IMR-90 (cell line): ENCODE data around the gene C3orf18. TPM values are rescaled to one million over a fixed set of nuclear protein-coding genes. Genes with fewer than 3 reads are reported as not detected.

Source experiments
- ATAC-seq: fragments of 200-7000 bp; cut with Tn5 transposase; 2 replicates; pipeline ENCODE4 v1.9.1; 2020; ENCODE audit warnings: low read depth, mild to moderate bottlenecking, moderate library complexity
- BruUV-seq: library from RNA; stranded (reverse); fragments of 400-500 nt; replicated peaks from 2 replicates; lab custom pipeline; 2021; lab: Mats Ljungman, UMichigan
- CTCF ChIA-PET: fragments of 300-600 bp; formaldehyde crosslinking; extraction: SDS; loops from one replicate; lab custom pipeline; 2021; ENCODE audit warnings: antibody characterized with exemption; lab: Yijun Ruan, JAX
- POLR2A ChIA-PET: fragments of 300-600 bp; sonication (Branson Sonifier 250); formaldehyde crosslinking; loops from one replicate; lab custom pipeline; 2022; ENCODE audit warnings: antibody characterized with exemption; ENCODE audit not compliant: unreplicated experiment; lab: Charles Lee
- DNase-seq: peaks from one replicate; pipeline ENCODE4 v3.0.0; 2013
- H2AFZ ChIP-seq: replicated peaks from 2 replicates; pipeline ENCODE3; 2013; ENCODE audit warnings: low read length, mild to moderate bottlenecking; ENCODE audit not compliant: poor library complexity
- H2AK5ac ChIP-seq: 2 replicates; pipeline ENCODE4 v1.6.1; 2013; ENCODE audit warnings: low read depth, low read length, inconsistent platforms
- H2AK9ac ChIP-seq: replicated peaks from 2 replicates; pipeline ENCODE3; 2013; ENCODE audit warnings: mild to moderate bottlenecking, low read depth, low read length, moderate library complexity; ENCODE audit not compliant: poor library complexity
- H2BK120ac ChIP-seq: 2 replicates; pipeline ENCODE4 v1.6.1; 2013; ENCODE audit warnings: low read depth, low read length, inconsistent platforms
- H2BK15ac ChIP-seq: 3 replicates; pipeline ENCODE4 v1.6.1; 2013; ENCODE audit warnings: low read depth, low read length, inconsistent platforms
- H2BK20ac ChIP-seq: 2 replicates; pipeline ENCODE4 v1.6.1; 2013; ENCODE audit warnings: low read depth, mild to moderate bottlenecking, inconsistent platforms, low read length, moderate library complexity
- H2BK5ac ChIP-seq: 2 replicates; pipeline ENCODE4 v1.6.1; 2013; ENCODE audit warnings: mild to moderate bottlenecking, low read depth, low read length, inconsistent platforms; ENCODE audit not compliant: poor library complexity, severe bottlenecking
- H3K14ac ChIP-seq: replicated peaks from 2 replicates; pipeline ENCODE4 v1.6.1; 2013; ENCODE audit warnings: low read depth, low read length, inconsistent platforms
- H3K18ac ChIP-seq: 2 replicates; pipeline ENCODE4 v1.6.1; 2013; ENCODE audit warnings: low read depth, low read length, control low read depth
- H3K23ac ChIP-seq: 2 replicates; pipeline ENCODE4 v1.6.1; 2013; ENCODE audit warnings: low read depth, low read length, inconsistent platforms
- H3K27ac ChIP-seq: 2 replicates; pipeline ENCODE4 v1.5.1; 2013; ENCODE audit warnings: mild to moderate bottlenecking, control low read depth, low read length; ENCODE audit not compliant: insufficient read depth
- H3K27me3 ChIP-seq: 2 replicates; pipeline ENCODE4 v1.6.1; 2013; ENCODE audit warnings: low read length; ENCODE audit not compliant: control insufficient read depth, insufficient read depth
- H3K36me3 ChIP-seq: 2 replicates; pipeline ENCODE4 v1.6.1; 2013; ENCODE audit warnings: low read length, mixed read lengths; ENCODE audit not compliant: control insufficient read depth, insufficient read depth
- H3K4ac ChIP-seq: 2 replicates; pipeline ENCODE4 v1.6.1; 2013; ENCODE audit warnings: low read depth, low read length, inconsistent platforms
- H3K4me1 ChIP-seq: 2 replicates; pipeline ENCODE4 v1.6.1; 2013; ENCODE audit warnings: low read length, mixed read lengths; ENCODE audit not compliant: control insufficient read depth, insufficient read depth
- H3K4me2 ChIP-seq: 2 replicates; pipeline ENCODE4 v1.6.1; 2013; ENCODE audit warnings: low read depth, mild to moderate bottlenecking, control low read depth, low read length, moderate library complexity
- H3K4me3 ChIP-seq: 2 replicates; pipeline ENCODE4 v1.5.1; 2013; ENCODE audit warnings: low read depth, mild to moderate bottlenecking, control low read depth, low read length, moderate library complexity; ENCODE audit not compliant: insufficient read depth
- H3K56ac ChIP-seq: 2 replicates; pipeline ENCODE4 v1.6.1; 2013; ENCODE audit warnings: low read length, inconsistent platforms; ENCODE audit not compliant: insufficient read depth; ENCODE audit errors: extremely low read depth
- H3K79me1 ChIP-seq, 2 experiments: 2 replicates each; pipeline ENCODE4 v1.6.1; 2013; ENCODE audit warnings: low read length in 2 of 2, inconsistent platforms in 1 of 2, low read depth in 1 of 2
- H3K9ac ChIP-seq: 2 replicates; pipeline ENCODE4 v1.6.1; 2013; ENCODE audit warnings: low read depth, low read length, control low read depth
- H3K9me1 ChIP-seq: 2 replicates; pipeline ENCODE4 v1.6.1; 2013; ENCODE audit warnings: low read length, inconsistent platforms; ENCODE audit not compliant: insufficient read depth
- H3K9me3 ChIP-seq: 2 replicates; pipeline ENCODE4 v1.6.1; 2013; ENCODE audit warnings: low read length; ENCODE audit not compliant: control insufficient read depth, insufficient read depth
- H4K20me1 ChIP-seq: 2 replicates; pipeline ENCODE4 v1.6.1; 2013; ENCODE audit warnings: low read length, inconsistent platforms; ENCODE audit not compliant: insufficient read depth
- H4K5ac ChIP-seq: 2 replicates; pipeline ENCODE4 v1.6.1; 2013; ENCODE audit warnings: mild to moderate bottlenecking, low read depth, low read length, control low read depth
- H4K8ac ChIP-seq, 2 experiments: 2 replicates each; pipeline ENCODE4 v1.6.1; 2013; ENCODE audit warnings: low read depth in 2 of 2, low read length in 2 of 2, control low read depth in 1 of 2, inconsistent platforms in 1 of 2
- H4K91ac ChIP-seq: 2 replicates; pipeline ENCODE4 v1.6.1; 2013; ENCODE audit warnings: low read depth, low read length, inconsistent platforms; ENCODE audit not compliant: insufficient read depth
- CTCF ChIP-seq: conservative IDR thresholded peaks from 2 replicates; pipeline ENCODE4 v1.5.1; 2012; ENCODE audit warnings: mild to moderate bottlenecking, low read depth, low read length, improper control_type of control experiment
- MAFK ChIP-seq: IDR thresholded peaks from 2 replicates; pipeline ENCODE4 v1.6.1; 2012; ENCODE audit warnings: low read depth, low read length, improper control_type of control experiment
- RAD21 ChIP-seq: IDR thresholded peaks from 2 replicates; pipeline ENCODE4 v1.6.1; 2012; ENCODE audit warnings: low read length, improper control_type of control experiment
- SMC3 ChIP-seq: fragments of 150-350 bp; IDR thresholded peaks from 2 replicates; pipeline ENCODE4 v1.6.1; 2016; ENCODE audit warnings: low read depth, mild to moderate bottlenecking, antibody characterized with exemption, low read length, moderate library complexity
- WGBS, 2 experiments: methylation state at CpG; one replicate each; pipeline versions ENCODE4 v1.1.5 to v1.1.7; 2013; ENCODE audit warnings: missing lambda C conversion rate in 2 of 2; ENCODE audit not compliant: insufficient read length in 1 of 2; ENCODE audit errors: extremely low coverage in 2 of 2; 5-methylcytosine and 5-hydroxymethylcytosine counted together
- dilution Hi-C: fragments of 300-500 bp; cut with HindIII; formaldehyde crosslinking; loops from one replicate; pipeline ENCODE4 v1.14.3; 2018; ENCODE audit warnings: low sequenced_read_pairs; ENCODE audit not compliant: unreplicated experiment
- in situ Hi-C: fragments of 300-500 bp; cut with MboI; formaldehyde crosslinking; loops from 3 replicates; pipeline ENCODE4 v1.14.3; 2019; ENCODE audit warnings: low sequenced_read_pairs, inconsistent platforms, mixed read lengths
- intact Hi-C: fragments of 100-400 bp; cut with micrococcal nuclease; formaldehyde crosslinking; loops from 2 replicates; pipeline ENCODE4 v1.10.0; 2022
- polyA plus RNA-seq, 3 experiments: library from polyadenylated mRNA; depleted of rRNA; stranded (reverse); fragments of >200 nt; gene quantifications; 2 replicates each; pipeline ENCODE4 v1.2.3, GENCODE V29; 2012; ENCODE audit warnings: low replicate concordance in 1 of 3
- total RNA-seq: library from RNA; depleted of rRNA; stranded (reverse); fragments of >200 nt; gene quantifications from 2 replicates; pipeline ENCODE4 v1.2.3, GENCODE V29; 2012

Gene C3orf18
- total and polyA plus RNA-seq, 2 of the 4 experiments (the other 2 are of a cell fraction) = 6.8 to 10.6 TPM

- Histone ChIP-seq H3K4me1 (peaks cover 5% of the 10 kb centered on the region), H2BK20ac (no peak overlapping the region), H3K14ac (no peak overlapping the region), H4K91ac (no peak overlapping the region), H2AK5ac (peak overlapping the region; percentile 68; the same call in 1 of the 2 replicates), H3K23ac (no peak overlapping the region), H2AK9ac (peak overlapping the region; percentile 91), H3K4me3 (no peak overlapping the region), H3K4ac (no peak overlapping the region), H4K5ac (no peak overlapping the region), H3K18ac (no peak overlapping the region), H3K27ac (no peak overlapping the region), H3K36me3 (peaks cover 17% of the 10 kb centered on the region; the same call in 1 of the 2 replicates), H3K9ac (no peak overlapping the region), H3K56ac (no peak overlapping the region), H4K8ac (no peak overlapping the region), H3K27me3 (no peaks in the 10 kb centered on the region), H2BK15ac (no peak overlapping the region), H4K20me1 (no peaks in the 10 kb centered on the region), H3K9me3 (no peaks in the 10 kb centered on the region), H3K79me1 (peaks cover 13 to 40% of the 10 kb centered on the region in 2 experiments; a peak in 3 of 4 replicates), H2BK120ac (no peak overlapping the region), H2AFZ (peak overlapping the region; percentile 34), H3K9me1 (peaks cover 9% of the 10 kb centered on the region), H2BK5ac (no peak overlapping the region), H3K4me2 (no peak overlapping the region)
- intact Hi-C loops = loop anchor here (1.0 kb wide), 2 partner anchors 29 to 42 kb away; no protein-coding TSS in a partner anchor
- in situ Hi-C loops = loop anchor here (5.0 kb wide), 2 partner anchors 40 to 800 kb away; partner anchors contain the start of gene CISH
- ChIA-PET POLR2A (no interaction called here), CTCF (interaction anchor here (0.9 to 2.5 kb wide), 5 partner anchors 17 to 104 kb away, joined by 3 to 20 read pairs (median 4); partner anchors contain the start of gene CISH)
- TF ChIP-seq CTCF (peak; percentile 93), SMC3 (peak; percentile 99), MAFK (no peak), RAD21 (peak; percentile 95)
- 0% methylated on average over 1 of the region's 1 CpG; no CpG with 5 or more reads in 1 of the 2 experiments for WGBS, 2 experiments
- dilution Hi-C loops = no loop called here
- BruUV-seq = no TSS peak
- ATAC-seq = peak; percentile 32
- peak; percentile 59 for DNase-seq
Observed at GRCh38 chr3:50572158-50572557, 4.6 kb upstream of the C3orf18 start.
